CD4-positive, alpha-beta T cell (primary cell): Measurements from ENCODE around the gene FGF10. TPM values are rescaled to one million over a fixed set of nuclear protein-coding genes. Genes with fewer than 3 reads are reported as not detected.

Experiments used
- ATAC-seq: fragments of 200-7000 bp; cut with Tn5 transposase; one replicate; pipeline ENCODE4 v1.10.0; 2022; ENCODE audit warnings: mild to moderate bottlenecking; ENCODE audit not compliant: poor library complexity
- CTCF ChIA-PET: fragments of 350-600 bp; sonication (Branson Sonifier 250); formaldehyde crosslinking; loops from one replicate; lab custom pipeline; 2021; ENCODE audit warnings: antibody characterized with exemption, inconsistent platforms; lab: Charles Lee
- POLR2A ChIA-PET: fragments of 350-600 bp; sonication (Branson Sonifier 250); formaldehyde crosslinking; loops from one replicate; lab custom pipeline; 2021; ENCODE audit warnings: antibody characterized with exemption, inconsistent platforms; lab: Charles Lee
- DNase-seq, 14 experiments: peaks; one replicate each; pipeline ENCODE4 v3.0.0-alpha.2; 2013 to 2020; ENCODE audit warnings: mixed read lengths in 2 of 14
- H3K27ac ChIP-seq, 2 donors: one replicate each; pipeline versions ENCODE4 v1.5.1 to v1.7.0; 2013; ENCODE audit warnings: low read length in 2 of 2, low read depth in 1 of 2, mild to moderate bottlenecking in 1 of 2
- H3K27me3 ChIP-seq, 2 experiments: 1 replicate in 1 of 2; 2 replicates in 1 of 2; pipeline versions ENCODE4 v1.6.1 to v1.7.0; 2013; ENCODE audit warnings: low read length in 2 of 2, control low read depth in 1 of 2, mild to moderate bottlenecking in 1 of 2, moderate library complexity in 1 of 2; ENCODE audit not compliant: insufficient read depth in 2 of 2, control insufficient read depth in 1 of 2
- H3K36me3 ChIP-seq: one replicate; pipeline ENCODE4 v1.6.1; 2013; ENCODE audit warnings: low read length, control low read depth; ENCODE audit not compliant: insufficient read depth
- H3K4me1 ChIP-seq: one replicate; pipeline ENCODE4 v1.6.1; 2013; ENCODE audit warnings: low read length, control low read depth; ENCODE audit not compliant: insufficient read depth
- H3K4me3 ChIP-seq: one replicate; pipeline ENCODE4 v1.5.1; 2013; ENCODE audit warnings: mild to moderate bottlenecking, low read length, moderate library complexity
- H3K9me3 ChIP-seq, 2 experiments: 1 replicate in 1 of 2; 2 replicates in 1 of 2; pipeline versions ENCODE4 v1.6.1 to v1.7.0; 2013; ENCODE audit warnings: low read length in 2 of 2, mild to moderate bottlenecking in 2 of 2, control low read depth in 1 of 2, moderate library complexity in 1 of 2; ENCODE audit not compliant: control insufficient read depth in 1 of 2, insufficient read depth in 1 of 2
- H3K27ac Mint-ChIP-seq: one replicate; pipeline ENCODE4 v1.8.0; 2020; ENCODE audit warnings: mixed read lengths
- H3K27me3 Mint-ChIP-seq: one replicate; pipeline ENCODE4 v1.8.0; 2021; ENCODE audit warnings: mixed read lengths
- H3K36me3 Mint-ChIP-seq: one replicate; pipeline ENCODE4 v1.8.0; 2021; ENCODE audit warnings: low read depth, mixed read lengths
- H3K4me1 Mint-ChIP-seq: one replicate; pipeline ENCODE4 v1.8.0; 2021; ENCODE audit warnings: low read depth, mixed read lengths
- H3K4me3 Mint-ChIP-seq: one replicate; pipeline ENCODE4 v1.8.0; 2020; ENCODE audit warnings: mild to moderate bottlenecking, mixed read lengths
- H3K9me3 Mint-ChIP-seq: one replicate; pipeline ENCODE4 v1.8.0; 2020; ENCODE audit warnings: mixed read lengths
- intact Hi-C, 2 experiments: fragments of 100-400 bp; cut with DNase I in 1 of 2; cut with micrococcal nuclease in 1 of 2; formaldehyde crosslinking; loops; one replicate each; pipeline versions ENCODE4 v1.15.1 to v1.9.0; 2023 to 2025; cut with DNase I, micrococcal nuclease
- total RNA-seq, 174 experiments: library from RNA in 2 of 174; stranded (reverse) in 2 of 174; gene quantifications; one replicate each; pipeline ENCODE4 v1.2.3 and lab custom pipeline; 2021 to 2026
- TF ChIP-seq, protein P1 (sequence below): fragments of 200-600 bp; IDR thresholded peaks from one replicate; pipeline ENCODE4 v1.8.0; 2022; ENCODE audit warnings: antibody characterized with exemption, mild to moderate bottlenecking

The FGF10 gene
- total RNA-seq, 2 experiments from 2014 or later: not detected

DNA sequence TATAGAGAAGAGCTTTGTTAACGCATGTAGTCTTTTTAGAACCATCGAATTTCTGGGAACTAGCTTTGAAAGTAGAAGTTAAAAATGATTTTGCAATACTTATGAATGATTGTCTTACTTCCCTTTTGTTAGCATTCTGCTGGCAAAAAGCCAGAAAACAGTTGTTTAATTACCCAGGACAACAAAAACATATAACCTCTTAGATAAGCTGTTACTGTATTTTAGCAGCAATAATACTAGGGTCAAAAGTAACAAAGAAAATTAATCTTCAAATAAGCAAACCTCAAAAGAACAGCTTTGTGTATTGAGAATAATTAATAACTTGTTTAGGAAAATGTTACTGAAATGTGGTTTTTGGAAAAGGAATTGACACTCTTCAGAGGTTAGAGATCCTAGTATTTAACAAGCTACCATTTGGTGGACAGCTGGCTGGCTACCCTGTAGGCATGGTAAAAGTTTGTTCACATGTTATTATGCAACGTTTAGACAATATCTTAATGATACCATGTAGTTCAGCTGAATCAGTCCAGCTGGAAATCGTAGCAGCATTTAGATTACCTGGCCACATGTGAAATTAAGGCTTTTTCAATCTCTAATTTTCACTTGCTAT, 3.8 kb downstream of the FGF10 start:
- no peak for ATAC-seq
- Mint-ChIP-seq H3K27me3 (peaks cover 34% of the 10 kb centered on the region), H3K27ac (no peak overlapping the region), H3K4me1 (no peaks in the 10 kb centered on the region), H3K4me3 (no peak overlapping the region), H3K9me3 (no peaks in the 10 kb centered on the region), H3K36me3 (no peaks in the 10 kb centered on the region)
- CTCF ChIA-PET: no interaction called here
- H3K4me3 ChIP-seq: no peak overlapping the region
- POLR2A ChIA-PET: no interaction called here
- TF ChIP-seq, protein P1, sequence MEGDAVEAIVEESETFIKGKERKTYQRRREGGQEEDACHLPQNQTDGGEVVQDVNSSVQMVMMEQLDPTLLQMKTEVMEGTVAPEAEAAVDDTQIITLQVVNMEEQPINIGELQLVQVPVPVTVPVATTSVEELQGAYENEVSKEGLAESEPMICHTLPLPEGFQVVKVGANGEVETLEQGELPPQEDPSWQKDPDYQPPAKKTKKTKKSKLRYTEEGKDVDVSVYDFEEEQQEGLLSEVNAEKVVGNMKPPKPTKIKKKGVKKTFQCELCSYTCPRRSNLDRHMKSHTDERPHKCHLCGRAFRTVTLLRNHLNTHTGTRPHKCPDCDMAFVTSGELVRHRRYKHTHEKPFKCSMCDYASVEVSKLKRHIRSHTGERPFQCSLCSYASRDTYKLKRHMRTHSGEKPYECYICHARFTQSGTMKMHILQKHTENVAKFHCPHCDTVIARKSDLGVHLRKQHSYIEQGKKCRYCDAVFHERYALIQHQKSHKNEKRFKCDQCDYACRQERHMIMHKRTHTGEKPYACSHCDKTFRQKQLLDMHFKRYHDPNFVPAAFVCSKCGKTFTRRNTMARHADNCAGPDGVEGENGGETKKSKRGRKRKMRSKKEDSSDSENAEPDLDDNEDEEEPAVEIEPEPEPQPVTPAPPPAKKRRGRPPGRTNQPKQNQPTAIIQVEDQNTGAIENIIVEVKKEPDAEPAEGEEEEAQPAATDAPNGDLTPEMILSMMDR: no peak
- peaks cover 25 to 36% of the 10 kb centered on the region in 2 experiments for H3K27me3 ChIP-seq
- no peaks in the 10 kb centered on the region for H3K36me3 ChIP-seq
- peaks cover 0 to 15% of the 10 kb centered on the region in 2 experiments for H3K9me3 ChIP-seq
- intact Hi-C loops: no loop called here
- peaks cover 3% of the 10 kb centered on the region for H3K4me1 ChIP-seq
- H3K27ac ChIP-seq: no peak overlapping the region
- DNase-seq: no peak

DNA sequence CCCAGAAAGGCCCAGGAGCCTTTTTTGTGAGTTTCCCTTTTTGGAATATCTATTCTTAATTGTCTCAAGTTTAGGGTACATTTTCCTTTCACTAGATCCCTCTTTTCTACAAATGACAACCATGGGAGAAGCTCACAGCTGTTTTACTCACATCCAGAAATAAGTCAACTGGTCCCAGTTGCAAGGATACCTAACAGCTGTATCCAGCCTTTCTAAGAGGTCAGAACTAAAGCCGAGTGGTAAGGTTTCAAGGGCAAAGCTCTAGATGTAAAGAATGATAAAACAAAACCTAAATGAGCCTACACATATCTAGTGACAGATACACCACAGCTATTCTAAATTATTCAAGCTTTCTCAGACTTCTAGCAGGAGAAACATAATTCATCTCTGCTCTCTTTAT, 4.4 kb downstream of the FGF10 start:
- H3K36me3 ChIP-seq: no peaks in the 10 kb centered on the region
- Mint-ChIP-seq H3K27ac (no peak overlapping the region), H3K9me3 (no peaks in the 10 kb centered on the region), H3K27me3 (peaks cover 28% of the 10 kb centered on the region), H3K36me3 (no peaks in the 10 kb centered on the region), H3K4me1 (no peaks in the 10 kb centered on the region), H3K4me3 (no peak overlapping the region)
- H3K27me3 ChIP-seq: peaks cover 22 to 30% of the 10 kb centered on the region in 2 experiments
- H3K27ac ChIP-seq: no peak overlapping the region
- H3K4me1 ChIP-seq: peaks cover 3% of the 10 kb centered on the region
- H3K4me3 ChIP-seq: no peak overlapping the region
- intact Hi-C loops: no loop called here
- TF ChIP-seq, protein P1: no peak
- peaks cover 0 to 15% of the 10 kb centered on the region in 2 experiments for H3K9me3 ChIP-seq
- ATAC-seq (no peak), DNase-seq (no peak)
- ChIA-PET CTCF (no interaction called here), POLR2A (no interaction called here)

DNA sequence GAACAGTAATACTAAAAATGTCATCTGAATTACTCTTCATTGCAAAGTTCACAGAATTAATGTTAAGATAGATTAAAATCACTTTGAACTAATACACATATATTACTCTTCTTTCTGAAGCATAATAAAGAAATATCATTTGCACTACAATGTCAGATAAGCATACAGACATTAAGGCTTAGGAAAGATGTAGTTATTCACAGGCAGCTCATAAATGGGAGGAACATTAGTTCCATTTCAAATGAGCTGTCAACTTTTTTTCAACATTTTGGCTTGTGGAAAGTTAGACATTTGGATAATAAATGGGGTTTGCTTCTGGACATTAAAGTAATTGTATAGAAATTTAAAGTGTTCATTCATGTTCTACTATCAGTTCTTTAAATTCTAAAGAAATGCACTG, 6.3 kb downstream of the FGF10 start:
- TF ChIP-seq, protein P1: no peak
- intact Hi-C loops: no loop called here
- H3K9me3 ChIP-seq: peaks cover 0 to 4% of the 10 kb centered on the region in 2 experiments
- no peaks in the 10 kb centered on the region for H3K36me3 ChIP-seq
- no peaks in the 10 kb centered on the region for H3K4me1 ChIP-seq
- Mint-ChIP-seq H3K4me3 (no peak overlapping the region), H3K27ac (no peak overlapping the region), H3K27me3 (peaks cover 11% of the 10 kb centered on the region), H3K9me3 (peaks cover 3% of the 10 kb centered on the region), H3K4me1 (no peaks in the 10 kb centered on the region), H3K36me3 (no peaks in the 10 kb centered on the region)
- peaks cover 6 to 13% of the 10 kb centered on the region in 2 experiments for H3K27me3 ChIP-seq
- DNase-seq: no peak
- ATAC-seq: no peak
- ChIA-PET CTCF (no interaction called here), POLR2A (no interaction called here)
- no peak overlapping the region for H3K4me3 ChIP-seq
- H3K27ac ChIP-seq: no peak overlapping the region
